ENCODE results near the gene DROSHA. TPM values are rescaled to one million over a fixed set of nuclear protein-coding genes. Genes with fewer than 3 reads are reported as not detected.

DROSHA gene
- total RNA-seq, 2 experiments from 2014 or later, result 59.6 to 66.1 TPM

DNA sequence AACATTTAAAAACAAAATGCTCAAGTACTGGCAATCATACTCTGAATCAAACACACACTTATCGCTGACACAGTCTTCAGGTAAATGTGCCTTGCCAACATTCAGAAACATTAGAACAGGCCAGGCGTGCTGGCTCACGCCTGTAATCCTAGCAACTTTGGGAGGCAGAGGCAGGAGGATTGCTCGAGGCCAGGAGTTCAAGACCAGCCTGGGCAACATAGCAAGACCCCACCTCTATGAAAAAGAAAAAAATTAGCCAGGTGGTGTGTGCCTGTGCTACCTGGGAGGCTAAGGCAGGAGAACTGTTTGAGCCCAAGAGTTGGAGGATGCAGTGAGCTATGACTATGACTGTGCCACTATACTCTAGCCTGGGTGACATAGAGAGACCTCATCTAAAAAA lies 20.6 kb downstream of the DROSHA start:
- H3K4me3 Mint-ChIP-seq, result no peak overlapping the region
- intact Hi-C loops (cut with micrococcal nuclease), result no loop called here
- no peaks in the 10 kb centered on the region for H3K9me3 Mint-ChIP-seq
- CTCF ChIA-PET, result no interaction called here
- POLR2A ChIA-PET, result no interaction called here
- no peak for DNase-seq
- no peaks in the 10 kb centered on the region for H3K27me3 Mint-ChIP-seq
- no peaks in the 10 kb centered on the region for H3K4me1 Mint-ChIP-seq (ENCODE audit: low read depth)
- H3K27ac Mint-ChIP-seq, result no peak overlapping the region
- peaks cover 61% of the 10 kb centered on the region for H3K36me3 Mint-ChIP-seq

DNA sequence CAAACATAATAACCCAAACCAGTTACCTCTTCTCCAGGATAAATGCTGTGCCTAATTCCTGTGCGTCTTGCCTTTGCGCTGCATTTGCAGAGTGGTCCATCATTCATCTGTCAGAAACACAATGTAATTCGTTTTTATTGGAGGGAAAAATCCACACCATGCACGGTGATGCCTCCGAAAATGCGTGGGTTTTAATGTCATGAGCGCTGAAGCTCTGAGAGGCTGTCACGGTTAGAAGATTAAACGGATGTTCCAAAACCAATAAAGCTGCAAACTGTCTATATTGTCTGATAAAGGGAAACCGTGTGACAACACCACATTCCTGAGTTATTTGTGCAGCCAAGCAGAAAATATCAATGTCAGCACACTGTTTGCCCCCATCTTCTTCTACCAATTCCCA lies 27.4 kb downstream of the DROSHA start:
- Mint-ChIP-seq H3K36me3 (peaks cover 55% of the 10 kb centered on the region), H3K27ac (no peak overlapping the region), H3K4me1 (ENCODE audit: low read depth) (no peaks in the 10 kb centered on the region), H3K27me3 (no peaks in the 10 kb centered on the region), H3K4me3 (no peak overlapping the region), H3K9me3 (no peaks in the 10 kb centered on the region)
- ChIA-PET POLR2A (no interaction called here), CTCF (no interaction called here)
- intact Hi-C loops (cut with micrococcal nuclease), result no loop called here
- DNase-seq, result no peak

DNA sequence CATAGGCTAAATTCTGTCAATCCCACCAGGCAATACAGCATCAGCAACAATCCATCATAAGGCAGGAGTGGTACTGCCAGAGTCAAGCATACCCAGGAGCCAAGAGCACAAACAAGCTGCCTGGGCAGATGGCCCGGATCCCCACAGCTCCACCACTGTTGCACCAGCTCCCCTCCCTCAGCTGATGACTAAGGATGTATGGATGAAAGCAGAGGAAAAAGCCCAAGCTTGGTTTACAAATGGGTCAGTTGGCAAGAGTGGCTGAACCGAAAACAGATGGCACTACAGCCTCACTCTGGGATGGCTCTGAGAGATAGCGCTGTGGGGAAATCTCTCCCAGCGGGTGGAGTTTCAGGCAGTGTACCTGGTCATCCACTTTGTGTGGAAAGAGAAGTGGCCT lies 29.4 kb downstream of the DROSHA start:
- CTCF ChIA-PET, result interaction anchor here (0.6 to 1.0 kb wide), 2 partner anchors 16 to 96 kb away, joined by 3 read pairs; no protein-coding TSS in a partner anchor
- Mint-ChIP-seq H3K27ac (no peak overlapping the region), H3K9me3 (no peaks in the 10 kb centered on the region), H3K27me3 (no peaks in the 10 kb centered on the region), H3K4me1 (ENCODE audit: low read depth) (no peaks in the 10 kb centered on the region), H3K36me3 (peaks cover 51% of the 10 kb centered on the region), H3K4me3 (no peak overlapping the region)
- no peak for DNase-seq
- POLR2A ChIA-PET, result no interaction called here
- intact Hi-C loops (cut with micrococcal nuclease), result no loop called here

DNA sequence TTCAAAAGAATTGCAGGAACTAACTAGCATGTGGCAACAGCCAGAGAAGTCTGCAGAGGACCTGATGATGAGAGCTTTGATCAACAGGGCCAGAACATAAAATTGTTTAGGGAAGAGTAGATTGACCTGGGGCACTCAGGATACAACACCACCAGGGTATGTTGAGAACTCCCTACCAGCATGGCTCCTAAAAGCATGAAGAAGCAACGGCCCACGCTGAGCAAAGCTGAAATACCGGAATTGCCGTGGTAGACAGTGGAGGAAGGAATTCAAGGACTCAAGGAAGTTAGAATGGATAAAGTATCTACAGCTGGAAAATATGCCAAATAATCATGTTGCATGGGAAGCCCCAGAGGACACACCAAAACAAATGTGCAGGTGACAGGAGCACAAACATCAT lies 31.6 kb downstream of the DROSHA start:
- CTCF ChIA-PET, result no interaction called here
- Mint-ChIP-seq H3K4me3 (no peak overlapping the region), H3K36me3 (peaks cover 53% of the 10 kb centered on the region), H3K27me3 (no peaks in the 10 kb centered on the region), H3K4me1 (ENCODE audit: low read depth) (no peaks in the 10 kb centered on the region), H3K27ac (no peak overlapping the region), H3K9me3 (no peaks in the 10 kb centered on the region)
- DNase-seq, result no peak
- POLR2A ChIA-PET, result no interaction called here
- intact Hi-C loops (cut with micrococcal nuclease), result no loop called here

- Mint-ChIP-seq H3K9me3 (no peaks in the 10 kb centered on the region), H3K27me3 (no peaks in the 10 kb centered on the region), H3K4me1 (ENCODE audit: low read depth) (no peaks in the 10 kb centered on the region), H3K36me3 (peaks cover 42% of the 10 kb centered on the region), H3K4me3 (no peak overlapping the region), H3K27ac (no peak overlapping the region)
- DNase-seq, result no peak
- ChIA-PET POLR2A (no interaction called here), CTCF (no interaction called here)
- intact Hi-C loops (cut with micrococcal nuclease), result no loop called here
Observed at GRCh38 chr5:31496891-31497290, 35.0 kb downstream of the DROSHA start.

DNA sequence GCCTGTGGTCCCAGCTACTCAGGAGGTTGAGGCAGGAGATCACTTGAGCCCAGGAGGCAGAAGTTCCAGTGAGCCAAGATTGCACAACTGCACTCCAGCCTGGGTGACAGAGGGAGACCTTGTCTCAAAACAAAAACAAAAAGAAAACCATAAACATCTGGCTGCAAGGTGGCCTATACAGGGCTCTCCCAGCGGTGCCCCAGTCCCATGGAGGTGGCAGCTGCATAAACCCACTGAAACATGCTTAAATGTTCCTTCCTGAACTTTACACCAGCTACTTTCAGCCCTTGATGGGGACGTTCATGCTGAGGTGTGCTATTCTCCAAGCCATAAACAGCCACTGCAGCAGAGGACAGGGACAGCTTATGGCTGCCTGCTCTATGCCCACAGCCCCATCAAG lies 35.6 kb downstream of the DROSHA start:
- no peaks in the 10 kb centered on the region for H3K27me3 Mint-ChIP-seq
- DNase-seq, result no peak
- POLR2A ChIA-PET, result no interaction called here
- H3K27ac Mint-ChIP-seq, result no peak overlapping the region
- peaks cover 37% of the 10 kb centered on the region for H3K36me3 Mint-ChIP-seq
- H3K4me3 Mint-ChIP-seq, result no peak overlapping the region
- no peaks in the 10 kb centered on the region for H3K4me1 Mint-ChIP-seq (ENCODE audit: low read depth)
- H3K9me3 Mint-ChIP-seq, result no peaks in the 10 kb centered on the region
- intact Hi-C loops (cut with micrococcal nuclease), result no loop called here
- CTCF ChIA-PET, result no interaction called here

- no peak overlapping the region for H3K4me3 Mint-ChIP-seq
Observed at GRCh38 chr5:31495336-31495735, 36.6 kb downstream of the DROSHA start.

GRCh38 chr5:31492869-31493268 lies 39.0 kb downstream of the DROSHA start:
- H3K36me3 Mint-ChIP-seq, result peaks cover 45% of the 10 kb centered on the region
- DNase-seq, result no peak
- no peaks in the 10 kb centered on the region for H3K27me3 Mint-ChIP-seq
- no peak overlapping the region for H3K27ac Mint-ChIP-seq
- H3K4me1 Mint-ChIP-seq (ENCODE audit: low read depth), result no peaks in the 10 kb centered on the region
- H3K4me3 Mint-ChIP-seq, result no peak overlapping the region
- CTCF ChIA-PET, result no interaction called here
- POLR2A ChIA-PET, result no interaction called here
- intact Hi-C loops (cut with micrococcal nuclease), result no loop called here
- no peaks in the 10 kb centered on the region for H3K9me3 Mint-ChIP-seq

More at GRCh38 chr5:31495336-31495735, 36.6 kb downstream of the DROSHA start:
- Mint-ChIP-seq H3K27me3 (no peaks in the 10 kb centered on the region), H3K36me3 (peaks cover 42% of the 10 kb centered on the region), H3K4me1 (ENCODE audit: low read depth) (no peaks in the 10 kb centered on the region), H3K9me3 (no peaks in the 10 kb centered on the region), H3K27ac (no peak overlapping the region)
- ChIA-PET CTCF (no interaction called here), POLR2A (no interaction called here)
- DNase-seq, result no peak
- intact Hi-C loops (cut with micrococcal nuclease), result no loop called here

DNA sequence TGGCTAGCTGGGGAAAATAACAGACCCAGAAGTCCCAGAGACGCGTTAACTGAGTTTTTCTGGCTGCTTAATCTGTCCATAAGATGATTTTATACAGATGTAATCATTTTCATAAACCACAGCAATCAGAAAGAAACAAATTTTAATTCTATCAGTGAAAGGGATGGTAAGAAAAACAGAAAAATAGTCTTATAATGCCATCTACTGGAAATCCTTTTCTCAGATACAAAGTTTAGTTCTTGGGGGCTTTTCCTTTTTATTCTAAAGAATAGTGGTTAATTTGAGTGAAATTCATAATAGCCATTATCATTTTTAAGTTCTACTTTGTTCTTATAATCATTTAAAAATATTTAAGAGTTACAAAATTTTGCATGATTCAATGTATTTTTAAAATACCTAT lies 44.4 kb downstream of the DROSHA start:
- Mint-ChIP-seq H3K4me1 (ENCODE audit: low read depth) (no peaks in the 10 kb centered on the region), H3K27me3 (no peaks in the 10 kb centered on the region), H3K36me3 (peaks cover 50% of the 10 kb centered on the region), H3K4me3 (no peak overlapping the region), H3K9me3 (no peaks in the 10 kb centered on the region), H3K27ac (no peak overlapping the region)
- POLR2A ChIA-PET, result no interaction called here
- DNase-seq, result no peak
- CTCF ChIA-PET, result interaction anchor here (0.7 kb wide), 1 partner anchor 200 kb away, joined by 4 read pairs; no protein-coding TSS in a partner anchor
- intact Hi-C loops (cut with micrococcal nuclease), result no loop called here

DNA sequence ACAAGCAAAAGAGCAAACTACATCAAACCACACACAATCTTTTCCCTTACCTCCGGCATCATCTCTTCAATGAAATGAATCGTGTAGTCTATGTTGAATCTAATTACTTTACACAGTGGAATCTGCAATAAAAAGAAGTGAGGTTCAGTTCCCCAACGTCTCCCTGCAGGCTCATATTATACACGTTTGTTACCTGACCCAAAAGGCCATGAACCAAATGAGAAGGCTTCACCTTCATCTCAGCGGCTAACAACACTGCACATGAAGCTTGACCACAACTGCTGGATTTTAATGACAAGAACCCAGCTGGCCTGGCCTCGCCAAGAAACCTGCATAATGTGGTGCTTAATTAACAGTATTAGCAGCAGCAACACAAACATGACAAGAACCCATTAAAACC lies 45.5 kb downstream of the DROSHA start:
- no peaks in the 10 kb centered on the region for H3K27me3 Mint-ChIP-seq
- H3K4me1 Mint-ChIP-seq (ENCODE audit: low read depth), result no peaks in the 10 kb centered on the region
- H3K36me3 Mint-ChIP-seq, result peaks cover 55% of the 10 kb centered on the region
- ChIA-PET CTCF (no interaction called here), POLR2A (no interaction called here)
- H3K4me3 Mint-ChIP-seq, result no peak overlapping the region
- DNase-seq, result no peak
- H3K9me3 Mint-ChIP-seq, result no peaks in the 10 kb centered on the region
- intact Hi-C loops (cut with micrococcal nuclease), result no loop called here
- no peak overlapping the region for H3K27ac Mint-ChIP-seq

DNA sequence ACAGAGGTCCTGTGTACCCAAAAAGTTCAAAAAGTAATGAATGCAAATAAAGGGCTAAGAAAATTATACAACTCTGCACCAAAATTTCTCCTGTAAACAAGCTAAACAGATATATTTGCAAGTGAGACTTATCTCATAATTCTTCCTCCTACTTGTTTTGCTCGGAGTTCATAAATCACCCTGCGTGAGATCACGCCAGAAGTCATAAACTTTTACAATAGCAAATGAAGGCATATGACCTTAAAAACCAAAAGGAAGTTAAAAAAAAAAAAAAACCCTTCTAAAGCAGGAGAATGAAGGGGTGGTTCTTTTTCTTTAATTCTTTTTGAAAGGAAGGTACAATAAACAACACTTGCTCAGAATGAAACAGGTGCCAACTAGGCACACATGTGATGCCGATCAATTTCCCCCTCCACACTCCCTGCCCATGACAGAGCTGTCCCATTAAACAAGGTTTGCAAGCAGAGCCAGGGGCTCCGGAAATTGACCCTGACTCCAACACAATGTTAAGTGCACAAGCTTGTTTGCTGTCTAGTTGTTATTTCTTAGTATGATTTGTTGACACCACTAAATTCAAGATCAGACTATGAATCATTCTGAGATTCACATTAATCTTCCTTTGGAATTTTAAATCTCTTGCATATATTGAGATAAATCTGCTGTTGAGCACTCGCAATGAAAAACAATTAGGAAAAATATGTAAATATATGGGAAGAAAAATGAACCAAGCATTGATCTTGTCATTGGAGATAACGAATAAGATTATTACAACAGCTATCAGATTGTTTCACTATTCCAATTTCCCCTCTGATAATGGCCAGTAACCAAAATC lies 46.3 kb downstream of the DROSHA start:
- no peaks in the 10 kb centered on the region for H3K4me1 Mint-ChIP-seq (ENCODE audit: low read depth)
- peaks cover 50% of the 10 kb centered on the region for H3K36me3 Mint-ChIP-seq
- H3K27me3 Mint-ChIP-seq, result no peaks in the 10 kb centered on the region
- H3K4me3 Mint-ChIP-seq, result no peak overlapping the region
- no peak overlapping the region for H3K27ac Mint-ChIP-seq
- no peak for DNase-seq
- POLR2A ChIA-PET, result no interaction called here
- no peaks in the 10 kb centered on the region for H3K9me3 Mint-ChIP-seq
- intact Hi-C loops (cut with micrococcal nuclease), result no loop called here
- CTCF ChIA-PET, result no interaction called here

- ChIA-PET POLR2A (no interaction called here), CTCF (no interaction called here)
- no peak for DNase-seq
- Mint-ChIP-seq H3K9me3 (no peaks in the 10 kb centered on the region), H3K4me3 (no peak overlapping the region), H3K27me3 (no peaks in the 10 kb centered on the region), H3K27ac (no peak overlapping the region), H3K4me1 (ENCODE audit: low read depth) (no peaks in the 10 kb centered on the region), H3K36me3 (peaks cover 43% of the 10 kb centered on the region)
- intact Hi-C loops (cut with micrococcal nuclease), result no loop called here
Observed at GRCh38 chr5:31481531-31482165, 50.2 kb downstream of the DROSHA start.

DNA sequence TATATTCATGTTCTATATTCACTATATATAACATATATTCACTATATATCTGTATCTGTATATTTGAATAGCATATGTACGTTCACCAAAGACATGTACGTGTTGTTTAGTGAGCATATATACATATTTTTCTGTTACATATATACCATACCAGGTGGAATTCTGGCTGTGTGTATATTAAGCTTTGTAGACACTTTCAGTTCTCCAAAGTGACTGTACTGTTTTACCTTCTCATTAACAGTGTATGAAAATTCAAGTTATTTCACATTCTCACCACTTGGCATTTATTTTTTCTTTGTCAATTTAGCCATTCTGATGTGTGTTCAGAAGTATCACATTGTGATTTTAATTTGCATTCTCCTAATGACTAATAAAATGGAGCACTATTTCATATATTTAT lies 52.2 kb downstream of the DROSHA start:
- Mint-ChIP-seq H3K4me1 (ENCODE audit: low read depth) (no peaks in the 10 kb centered on the region), H3K36me3 (peaks cover 38% of the 10 kb centered on the region), H3K27ac (no peak overlapping the region), H3K4me3 (no peak overlapping the region), H3K27me3 (no peaks in the 10 kb centered on the region), H3K9me3 (no peaks in the 10 kb centered on the region)
- intact Hi-C loops (cut with micrococcal nuclease), result no loop called here
- no peak for DNase-seq
- ChIA-PET CTCF (no interaction called here), POLR2A (no interaction called here)

Measured in activated CD4-positive, alpha-beta memory T cell treated with anti-CD3 and anti-CD28 coated beads for 36 hours (primary cell).